Measurements from ENCODE around the gene ODR4. TPM values are rescaled to one million over a fixed set of nuclear protein-coding genes. Genes with fewer than 3 reads are reported as not detected.
"Not testable (repeated sequence)": the region's sequence is repeated elsewhere in the genome, so short reads cannot be mapped to it uniquely, and the experiment has no call there.

Gene ODR4
- total and polyA plus RNA-seq, 7 experiments from 2014 or later = 5.3 to 19.6 (median 14.6) TPM

DNA sequence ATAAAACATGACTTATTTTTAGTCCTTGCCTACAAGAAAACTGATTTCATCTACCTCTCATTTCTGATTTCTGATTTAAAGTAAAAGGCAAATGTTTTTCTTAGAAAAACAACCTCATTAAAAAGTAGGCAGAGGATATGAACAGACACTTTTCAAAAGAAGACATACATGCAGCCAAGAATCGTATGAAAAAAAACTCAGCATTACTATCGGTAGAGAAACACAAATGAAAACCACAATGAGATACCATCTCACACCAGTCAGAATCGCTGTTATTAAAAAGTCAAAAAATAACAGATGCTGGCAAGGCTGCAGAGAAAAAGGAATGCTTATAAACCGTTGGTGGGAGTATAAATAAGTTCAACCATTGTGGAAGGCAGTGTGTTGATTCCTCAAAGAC lies 16.2 kb downstream of the ODR4 start:
- ChIA-PET POLR2A (no interaction called here), CTCF (no interaction called here)
- peaks cover 4 to 46% (median 12%) of the 10 kb centered on the region in 3 experiments for H3K36me3 ChIP-seq (ENCODE audit: control insufficient read depth in 2 of 3, insufficient read depth in 3 of 3, low read length in 3 of 3)
- H3K9me3 Mint-ChIP-seq = no peaks in the 10 kb centered on the region
- H3K36me3 Mint-ChIP-seq = peaks cover 15 to 43% (median 26%) of the 10 kb centered on the region in 5 donors
- H3K9me3 ChIP-seq (ENCODE audit: control insufficient read depth in 2 of 3, low read length in 3 of 3) = no peaks in the 10 kb centered on the region
- ATAC-seq = no peak
- H3K27me3 ChIP-seq (ENCODE audit: control insufficient read depth in 2 of 2, insufficient read depth in 2 of 2, low read length in 2 of 2) = no peaks in the 10 kb centered on the region
- DNase-seq = no peak
- H3K4me1 ChIP-seq (ENCODE audit: control insufficient read depth in 2 of 2, insufficient read depth in 2 of 2, low read length in 2 of 2) = no peaks in the 10 kb centered on the region
- peaks cover 0 to 5% (median 0%) of the 10 kb centered on the region in 7 donors for H3K4me1 Mint-ChIP-seq
- intact Hi-C loops (cut with micrococcal nuclease) = no loop called here
- no peak overlapping the region for H3K4me3 ChIP-seq (ENCODE audit: low read length)
- H3K4me3 Mint-ChIP-seq = no peak overlapping the region
- no peaks in the 10 kb centered on the region for H3K27me3 Mint-ChIP-seq
- no peak overlapping the region for H3K27ac ChIP-seq (ENCODE audit: low read depth, low read length)
- no peak overlapping the region for H3K27ac Mint-ChIP-seq

DNA sequence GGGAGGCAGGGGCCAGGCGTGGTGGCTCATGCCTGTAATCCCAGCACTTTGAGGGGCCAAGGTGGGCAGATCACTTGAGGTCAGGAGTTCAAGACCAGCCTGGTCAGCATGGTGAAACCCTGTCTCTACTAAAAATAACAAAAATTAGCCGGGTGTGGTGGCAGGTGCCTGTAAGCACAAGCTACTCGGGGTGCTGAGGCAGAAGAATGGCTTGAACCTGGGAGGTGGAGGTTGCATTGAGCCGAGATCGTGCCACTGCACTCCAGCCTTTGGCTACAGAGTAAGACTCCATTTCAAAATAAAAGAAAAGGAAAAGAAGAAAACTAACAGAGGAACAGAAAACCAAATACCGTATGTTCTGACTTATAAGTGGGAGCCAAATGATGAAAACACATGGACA lies 17.1 kb downstream of the ODR4 start:
- intact Hi-C loops (cut with micrococcal nuclease); POLR2A ChIA-PET; H3K4me3 Mint-ChIP-seq; H3K4me1 Mint-ChIP-seq; H3K27ac ChIP-seq (ENCODE audit: low read depth, low read length); H3K27me3 Mint-ChIP-seq; H3K4me3 ChIP-seq (ENCODE audit: low read length); H3K9me3 ChIP-seq (ENCODE audit: control insufficient read depth in 2 of 3, low read length in 3 of 3); ATAC-seq; H3K27me3 ChIP-seq (ENCODE audit: control insufficient read depth in 2 of 2, insufficient read depth in 2 of 2, low read length in 2 of 2); H3K27ac Mint-ChIP-seq; DNase-seq; H3K4me1 ChIP-seq (ENCODE audit: control insufficient read depth in 2 of 2, insufficient read depth in 2 of 2, low read length in 2 of 2); H3K9me3 Mint-ChIP-seq: not testable (repeated sequence)
- H3K36me3 ChIP-seq (ENCODE audit: control insufficient read depth in 2 of 3, insufficient read depth in 3 of 3, low read length in 3 of 3) = peaks cover 4 to 54% (median 19%) of the 10 kb centered on the region in 3 experiments
- peaks cover 15 to 39% (median 26%) of the 10 kb centered on the region in 5 donors for H3K36me3 Mint-ChIP-seq
- CTCF ChIA-PET = interaction anchor here (0.7 kb wide), 1 partner anchor 107 kb away, joined by 4 read pairs; no protein-coding TSS in a partner anchor

DNA sequence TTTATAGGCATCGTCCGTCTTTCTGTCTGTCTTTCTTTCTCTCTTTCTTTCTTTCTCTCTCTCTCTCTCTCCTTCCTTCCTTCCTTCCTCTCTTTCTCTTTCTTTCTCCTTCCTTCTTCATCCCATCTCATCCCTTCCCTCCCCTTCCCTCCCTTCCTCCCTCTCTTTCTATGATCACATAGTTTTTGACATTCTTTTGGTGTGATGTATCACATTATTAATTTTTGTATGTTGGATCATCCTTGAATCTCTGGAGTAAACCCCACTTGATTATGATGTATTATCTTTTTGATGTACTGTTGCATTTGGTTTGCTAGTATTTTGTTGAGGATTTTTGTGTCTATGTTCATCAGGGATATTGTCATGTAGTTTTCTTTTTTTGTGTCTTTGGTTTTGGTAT lies 25.8 kb downstream of the ODR4 start:
- H3K4me1 ChIP-seq (ENCODE audit: control insufficient read depth in 2 of 2, insufficient read depth in 2 of 2, low read length in 2 of 2); H3K4me1 Mint-ChIP-seq; H3K4me3 Mint-ChIP-seq; H3K27me3 ChIP-seq (ENCODE audit: control insufficient read depth in 2 of 2, insufficient read depth in 2 of 2, low read length in 2 of 2); H3K9me3 Mint-ChIP-seq; H3K9me3 ChIP-seq (ENCODE audit: control insufficient read depth in 2 of 3, low read length in 3 of 3); ATAC-seq; H3K4me3 ChIP-seq (ENCODE audit: low read length); POLR2A ChIA-PET; H3K27me3 Mint-ChIP-seq; H3K27ac ChIP-seq (ENCODE audit: low read depth, low read length); DNase-seq; CTCF ChIA-PET: not testable (repeated sequence)
- intact Hi-C loops (cut with micrococcal nuclease) = loop anchor here in 1 of 2 donors (10.0 kb wide), 2 partner anchors 283 to 403 kb away; partner anchors contain the start of gene PTGS2
- Mint-ChIP-seq H3K36me3 (peaks cover 3 to 19% (median 4%) of the 10 kb centered on the region in 5 donors), H3K27ac (peak overlapping the region in 2 of 9 donors; percentile 8 to 33)
- H3K36me3 ChIP-seq (ENCODE audit: control insufficient read depth in 2 of 3, insufficient read depth in 3 of 3, low read length in 3 of 3) = peaks cover 0 to 26% (median 11%) of the 10 kb centered on the region in 3 experiments

DNA sequence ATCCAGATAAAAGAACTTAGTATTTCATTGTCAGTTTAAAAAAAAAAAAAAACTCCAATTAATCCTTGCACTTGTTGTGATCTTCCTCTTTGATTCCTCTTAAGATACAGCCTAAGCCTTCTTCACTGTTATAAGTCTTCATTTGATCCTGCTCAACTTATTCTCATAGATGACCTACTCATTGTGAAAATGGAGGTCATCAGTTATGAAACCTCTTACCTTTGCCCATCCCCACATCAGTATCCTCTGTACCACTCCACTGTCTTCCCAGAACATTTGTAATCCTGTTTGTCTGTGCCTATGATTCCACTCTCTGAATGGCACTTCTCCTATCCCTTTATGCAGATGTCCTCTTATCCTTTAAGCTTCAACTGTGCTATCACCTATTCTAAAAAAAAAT lies 28.0 kb downstream of the ODR4 start:
- Mint-ChIP-seq H3K36me3 (peaks cover 4 to 33% (median 16%) of the 10 kb centered on the region in 5 donors), H3K4me1 (peaks cover 0 to 10% (median 0%) of the 10 kb centered on the region in 7 donors), H3K9me3 (no peaks in the 10 kb centered on the region), H3K4me3 (no peak overlapping the region), H3K27me3 (no peaks in the 10 kb centered on the region), H3K27ac (peak overlapping the region in 5 of 9 donors; percentile 6 to 78 (median 50))
- intact Hi-C loops (cut with micrococcal nuclease) = loop anchor here (1.0 to 10.0 kb wide), 7 partner anchors 18 to 583 kb away; partner anchors contain the start of genes ODR4 (in 1 of the 2), PTGS2 (in 1 of the 2) and TPR (in 1 of the 2)
- Histone ChIP-seq H3K4me1 (ENCODE audit: control insufficient read depth in 2 of 2, insufficient read depth in 2 of 2, low read length in 2 of 2) (no peaks in the 10 kb centered on the region), H3K27me3 (ENCODE audit: control insufficient read depth in 2 of 2, insufficient read depth in 2 of 2, low read length in 2 of 2) (no peaks in the 10 kb centered on the region), H3K27ac (ENCODE audit: low read depth, low read length) (no peak overlapping the region), H3K4me3 (ENCODE audit: low read length) (no peak overlapping the region), H3K9me3 (ENCODE audit: control insufficient read depth in 2 of 3, low read length in 3 of 3) (no peaks in the 10 kb centered on the region), H3K36me3 (ENCODE audit: control insufficient read depth in 2 of 3, insufficient read depth in 3 of 3, low read length in 3 of 3) (peaks cover 0 to 32% (median 3%) of the 10 kb centered on the region in 3 experiments)
- CTCF ChIA-PET = no interaction called here
- POLR2A ChIA-PET = no interaction called here
- DNase-seq = no peak
- ATAC-seq = no peak

DNA sequence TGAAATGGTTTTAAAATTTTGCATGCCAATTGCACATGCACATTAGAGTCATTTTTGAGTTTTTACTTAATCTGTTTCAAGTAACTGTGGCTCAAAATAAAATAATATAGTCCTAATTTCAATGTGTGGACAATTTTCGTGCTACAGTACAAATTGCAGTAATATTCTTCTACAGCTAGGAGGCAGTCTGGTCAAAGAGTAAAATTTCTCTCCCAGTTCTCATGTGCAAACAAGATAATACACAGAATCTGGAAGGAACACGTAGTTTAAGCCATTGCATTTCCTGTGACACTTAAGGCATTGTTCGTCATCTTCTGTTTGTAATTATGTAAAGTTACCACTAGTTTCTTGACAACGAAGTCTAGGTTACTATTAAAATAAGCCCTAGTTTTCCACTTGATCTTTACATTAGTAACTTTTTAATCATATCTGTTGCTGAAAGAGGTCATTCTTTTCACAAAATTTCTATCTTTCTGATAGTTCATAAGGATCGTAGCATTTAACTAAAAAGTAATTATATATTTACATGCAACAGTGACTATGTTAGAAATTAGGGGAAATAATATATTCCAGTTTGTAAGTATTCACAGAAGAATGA lies 28.9 kb downstream of the ODR4 start:
- Histone ChIP-seq H3K9me3 (ENCODE audit: control insufficient read depth in 2 of 3, low read length in 3 of 3) (no peaks in the 10 kb centered on the region), H3K4me3 (ENCODE audit: low read length) (no peak overlapping the region), H3K27me3 (ENCODE audit: control insufficient read depth in 2 of 2, insufficient read depth in 2 of 2, low read length in 2 of 2) (no peaks in the 10 kb centered on the region), H3K36me3 (ENCODE audit: control insufficient read depth in 2 of 3, insufficient read depth in 3 of 3, low read length in 3 of 3) (peaks cover 0 to 25% (median 0%) of the 10 kb centered on the region in 3 experiments), H3K4me1 (ENCODE audit: control insufficient read depth in 2 of 2, insufficient read depth in 2 of 2, low read length in 2 of 2) (no peaks in the 10 kb centered on the region), H3K27ac (ENCODE audit: low read depth, low read length) (no peak overlapping the region)
- intact Hi-C loops (cut with micrococcal nuclease) = loop anchor here (1.0 to 10.0 kb wide), 7 partner anchors 17 to 582 kb away; partner anchors contain the start of genes ODR4 (in 1 of the 2), PTGS2 (in 1 of the 2) and TPR (in 1 of the 2)
- no peaks in the 10 kb centered on the region for H3K9me3 Mint-ChIP-seq
- peak overlapping the region in 5 of 9 donors; percentile 41 to 78 (median 51) for H3K27ac Mint-ChIP-seq
- DNase-seq (peak in 7 of 9 donors; percentile 26 to 61 (median 40)), ATAC-seq (peak; percentile 95)
- ChIA-PET CTCF (interaction anchor here (0.7 kb wide), 1 partner anchor 26 kb away, joined by 3 read pairs; no protein-coding TSS in a partner anchor), POLR2A (no interaction called here)
- no peak overlapping the region for H3K4me3 Mint-ChIP-seq
- H3K27me3 Mint-ChIP-seq = no peaks in the 10 kb centered on the region
- H3K36me3 Mint-ChIP-seq = peaks cover 4 to 33% (median 16%) of the 10 kb centered on the region in 5 donors
- peaks cover 0 to 10% (median 0%) of the 10 kb centered on the region in 7 donors for H3K4me1 Mint-ChIP-seq

DNA sequence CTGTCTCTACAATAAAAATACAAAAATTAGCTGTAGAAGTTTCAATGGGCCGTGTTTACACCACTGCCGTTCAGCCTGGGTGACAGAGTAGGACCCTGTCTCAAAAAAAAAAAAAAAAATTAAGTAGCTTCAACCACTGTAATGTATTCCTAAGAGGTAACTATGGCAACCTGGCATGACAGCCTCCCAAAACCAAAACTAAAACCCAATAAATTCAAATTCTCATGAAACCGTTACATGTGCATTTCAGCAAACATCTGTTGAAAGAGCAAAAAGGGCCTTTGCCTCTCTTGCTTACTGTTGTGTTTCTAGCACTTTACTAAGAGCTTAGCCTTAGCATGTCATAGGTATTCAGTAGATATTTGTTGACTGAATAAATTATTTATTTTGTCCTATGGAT lies 33.5 kb downstream of the ODR4 start:
- no peaks in the 10 kb centered on the region for H3K9me3 ChIP-seq (ENCODE audit: control insufficient read depth in 2 of 3, low read length in 3 of 3)
- no peak overlapping the region for H3K4me3 ChIP-seq (ENCODE audit: low read length)
- ATAC-seq = no peak
- Mint-ChIP-seq H3K9me3 (no peaks in the 10 kb centered on the region), H3K4me3 (no peak overlapping the region), H3K27ac (no peak overlapping the region), H3K36me3 (peaks cover 0 to 17% (median 10%) of the 10 kb centered on the region in 5 donors), H3K27me3 (no peaks in the 10 kb centered on the region), H3K4me1 (peaks cover 0 to 10% (median 0%) of the 10 kb centered on the region in 7 donors)
- intact Hi-C loops (cut with micrococcal nuclease) = loop anchor here in 1 of 2 donors (10.0 kb wide), 2 partner anchors 276 to 396 kb away; partner anchors contain the start of gene PTGS2
- peaks cover 0 to 21% (median 6%) of the 10 kb centered on the region in 3 experiments for H3K36me3 ChIP-seq (ENCODE audit: control insufficient read depth in 2 of 3, insufficient read depth in 3 of 3, low read length in 3 of 3)
- ChIA-PET POLR2A (no interaction called here), CTCF (no interaction called here)
- no peak for DNase-seq
- H3K4me1 ChIP-seq (ENCODE audit: control insufficient read depth in 2 of 2, insufficient read depth in 2 of 2, low read length in 2 of 2) = no peaks in the 10 kb centered on the region
- no peak overlapping the region for H3K27ac ChIP-seq (ENCODE audit: low read depth, low read length)
- no peaks in the 10 kb centered on the region for H3K27me3 ChIP-seq (ENCODE audit: control insufficient read depth in 2 of 2, insufficient read depth in 2 of 2, low read length in 2 of 2)

Measured in naive thymus-derived CD4-positive, alpha-beta T cell (primary cell).